NCI-H2029 treated with DMSO at 0.1 percent for 48 hours (cell line): ENCODE results near the gene ATRNL1.
"Not testable (repeated sequence)": the region's sequence is repeated elsewhere in the genome, so short reads cannot be mapped to it uniquely, and the experiment has no call there.

Experiments used
- DNase-seq: peaks from one replicate; lab custom pipeline; 2025; lab: John Stamatoyannopoulos, UW

The ATRNL1 gene

GRCh38 chr10:115628616-115629015 lies 535.5 kb downstream of the ATRNL1 start:
- DNase-seq = no peak

- no peak for DNase-seq
Observed at GRCh38 chr10:115638246-115638645, 545.1 kb downstream of the ATRNL1 start.

- DNase-seq = no peak
Observed at GRCh38 chr10:115649217-115649616, 556.1 kb downstream of the ATRNL1 start.

GRCh38 chr10:115653473-115653872 lies 560.3 kb downstream of the ATRNL1 start:
- no peak for DNase-seq

- DNase-seq = no peak
Observed at GRCh38 chr10:115654961-115655360, 561.8 kb downstream of the ATRNL1 start.

GRCh38 chr10:115657161-115657860 lies 564.1 kb downstream of the ATRNL1 start:
- DNase-seq = no peak

GRCh38 chr10:115659616-115660015 lies 566.5 kb downstream of the ATRNL1 start:
- no peak for DNase-seq

GRCh38 chr10:115660391-115660790 lies 567.2 kb downstream of the ATRNL1 start:
- DNase-seq = no peak

- no peak for DNase-seq
Observed at GRCh38 chr10:115662422-115662821, 569.3 kb downstream of the ATRNL1 start.

- DNase-seq = no peak
Observed at GRCh38 chr10:115665549-115665948, 572.4 kb downstream of the ATRNL1 start.

GRCh38 chr10:115674496-115674895 lies 581.3 kb downstream of the ATRNL1 start:
- no peak for DNase-seq

GRCh38 chr10:115696747-115697146 lies 603.6 kb downstream of the ATRNL1 start:
- DNase-seq = no peak

- DNase-seq = no peak
Observed at GRCh38 chr10:115706026-115706425, 612.9 kb downstream of the ATRNL1 start.

GRCh38 chr10:115706488-115707076 lies 613.4 kb downstream of the ATRNL1 start:
- DNase-seq = no peak

GRCh38 chr10:115710136-115710535 lies 617.0 kb downstream of the ATRNL1 start:
- DNase-seq = no peak

- DNase-seq = no peak
Observed at GRCh38 chr10:115711306-115711705, 618.1 kb downstream of the ATRNL1 start.

GRCh38 chr10:115720121-115720520 lies 627.0 kb downstream of the ATRNL1 start:
- DNase-seq = no peak

- no peak for DNase-seq
Observed at GRCh38 chr10:115727129-115727528, 634.0 kb downstream of the ATRNL1 start.

GRCh38 chr10:115744089-115744488 lies 650.9 kb downstream of the ATRNL1 start:
- no peak for DNase-seq

GRCh38 chr10:115745943-115746342 lies 652.8 kb downstream of the ATRNL1 start:
- no peak for DNase-seq

- no peak for DNase-seq
Observed at GRCh38 chr10:115747811-115748210, 654.6 kb downstream of the ATRNL1 start.

- not testable (repeated sequence) for DNase-seq
Observed at GRCh38 chr10:115758488-115758887, 665.3 kb downstream of the ATRNL1 start.

GRCh38 chr10:115760131-115760530 lies 667.0 kb downstream of the ATRNL1 start:
- no peak for DNase-seq

- DNase-seq = no peak
Observed at GRCh38 chr10:115761166-115761565, 668.0 kb downstream of the ATRNL1 start.
